IMR-90 (cell line): ENCODE data around the gene SLAMF7. TPM values are rescaled to one million over a fixed set of nuclear protein-coding genes. Genes with fewer than 3 reads are reported as not detected.

Source experiments
- ATAC-seq: fragments of 200-7000 bp; cut with Tn5 transposase; 2 replicates; pipeline ENCODE4 v1.9.1; 2020; ENCODE audit warnings: low read depth, mild to moderate bottlenecking, moderate library complexity
- BruUV-seq: library from RNA; stranded (reverse); fragments of 400-500 nt; replicated peaks from 2 replicates; lab custom pipeline; 2021; lab: Mats Ljungman, UMichigan
- CTCF ChIA-PET: fragments of 300-600 bp; formaldehyde crosslinking; extraction: SDS; loops from one replicate; lab custom pipeline; 2021; ENCODE audit warnings: antibody characterized with exemption; lab: Yijun Ruan, JAX
- POLR2A ChIA-PET: fragments of 300-600 bp; sonication (Branson Sonifier 250); formaldehyde crosslinking; loops from one replicate; lab custom pipeline; 2022; ENCODE audit warnings: antibody characterized with exemption; ENCODE audit not compliant: unreplicated experiment; lab: Charles Lee
- DNase-seq: peaks from one replicate; pipeline ENCODE4 v3.0.0; 2013
- H2AFZ ChIP-seq: replicated peaks from 2 replicates; pipeline ENCODE3; 2013; ENCODE audit warnings: low read length, mild to moderate bottlenecking; ENCODE audit not compliant: poor library complexity
- H2AK5ac ChIP-seq: 2 replicates; pipeline ENCODE4 v1.6.1; 2013; ENCODE audit warnings: low read depth, low read length, inconsistent platforms
- H2AK9ac ChIP-seq: replicated peaks from 2 replicates; pipeline ENCODE3; 2013; ENCODE audit warnings: mild to moderate bottlenecking, low read depth, low read length, moderate library complexity; ENCODE audit not compliant: poor library complexity
- H2BK120ac ChIP-seq: 2 replicates; pipeline ENCODE4 v1.6.1; 2013; ENCODE audit warnings: low read depth, low read length, inconsistent platforms
- H2BK15ac ChIP-seq: 3 replicates; pipeline ENCODE4 v1.6.1; 2013; ENCODE audit warnings: low read depth, low read length, inconsistent platforms
- H2BK20ac ChIP-seq: 2 replicates; pipeline ENCODE4 v1.6.1; 2013; ENCODE audit warnings: low read depth, mild to moderate bottlenecking, inconsistent platforms, low read length, moderate library complexity
- H2BK5ac ChIP-seq: 2 replicates; pipeline ENCODE4 v1.6.1; 2013; ENCODE audit warnings: mild to moderate bottlenecking, low read depth, low read length, inconsistent platforms; ENCODE audit not compliant: poor library complexity, severe bottlenecking
- H3K14ac ChIP-seq: replicated peaks from 2 replicates; pipeline ENCODE4 v1.6.1; 2013; ENCODE audit warnings: low read depth, low read length, inconsistent platforms
- H3K18ac ChIP-seq: 2 replicates; pipeline ENCODE4 v1.6.1; 2013; ENCODE audit warnings: low read depth, low read length, control low read depth
- H3K23ac ChIP-seq: 2 replicates; pipeline ENCODE4 v1.6.1; 2013; ENCODE audit warnings: low read depth, low read length, inconsistent platforms
- H3K27ac ChIP-seq: 2 replicates; pipeline ENCODE4 v1.5.1; 2013; ENCODE audit warnings: mild to moderate bottlenecking, control low read depth, low read length; ENCODE audit not compliant: insufficient read depth
- H3K27me3 ChIP-seq: 2 replicates; pipeline ENCODE4 v1.6.1; 2013; ENCODE audit warnings: low read length; ENCODE audit not compliant: control insufficient read depth, insufficient read depth
- H3K36me3 ChIP-seq: 2 replicates; pipeline ENCODE4 v1.6.1; 2013; ENCODE audit warnings: low read length, mixed read lengths; ENCODE audit not compliant: control insufficient read depth, insufficient read depth
- H3K4ac ChIP-seq: 2 replicates; pipeline ENCODE4 v1.6.1; 2013; ENCODE audit warnings: low read depth, low read length, inconsistent platforms
- H3K4me1 ChIP-seq: 2 replicates; pipeline ENCODE4 v1.6.1; 2013; ENCODE audit warnings: low read length, mixed read lengths; ENCODE audit not compliant: control insufficient read depth, insufficient read depth
- H3K4me2 ChIP-seq: 2 replicates; pipeline ENCODE4 v1.6.1; 2013; ENCODE audit warnings: low read depth, mild to moderate bottlenecking, control low read depth, low read length, moderate library complexity
- H3K4me3 ChIP-seq: 2 replicates; pipeline ENCODE4 v1.5.1; 2013; ENCODE audit warnings: low read depth, mild to moderate bottlenecking, control low read depth, low read length, moderate library complexity; ENCODE audit not compliant: insufficient read depth
- H3K56ac ChIP-seq: 2 replicates; pipeline ENCODE4 v1.6.1; 2013; ENCODE audit warnings: low read length, inconsistent platforms; ENCODE audit not compliant: insufficient read depth; ENCODE audit errors: extremely low read depth
- H3K79me1 ChIP-seq, 2 experiments: 2 replicates each; pipeline ENCODE4 v1.6.1; 2013; ENCODE audit warnings: low read length in 2 of 2, inconsistent platforms in 1 of 2, low read depth in 1 of 2
- H3K9ac ChIP-seq: 2 replicates; pipeline ENCODE4 v1.6.1; 2013; ENCODE audit warnings: low read depth, low read length, control low read depth
- H3K9me1 ChIP-seq: 2 replicates; pipeline ENCODE4 v1.6.1; 2013; ENCODE audit warnings: low read length, inconsistent platforms; ENCODE audit not compliant: insufficient read depth
- H3K9me3 ChIP-seq: 2 replicates; pipeline ENCODE4 v1.6.1; 2013; ENCODE audit warnings: low read length; ENCODE audit not compliant: control insufficient read depth, insufficient read depth
- H4K20me1 ChIP-seq: 2 replicates; pipeline ENCODE4 v1.6.1; 2013; ENCODE audit warnings: low read length, inconsistent platforms; ENCODE audit not compliant: insufficient read depth
- H4K5ac ChIP-seq: 2 replicates; pipeline ENCODE4 v1.6.1; 2013; ENCODE audit warnings: mild to moderate bottlenecking, low read depth, low read length, control low read depth
- H4K8ac ChIP-seq, 2 experiments: 2 replicates each; pipeline ENCODE4 v1.6.1; 2013; ENCODE audit warnings: low read depth in 2 of 2, low read length in 2 of 2, control low read depth in 1 of 2, inconsistent platforms in 1 of 2
- H4K91ac ChIP-seq: 2 replicates; pipeline ENCODE4 v1.6.1; 2013; ENCODE audit warnings: low read depth, low read length, inconsistent platforms; ENCODE audit not compliant: insufficient read depth
- RAD21 ChIP-seq: IDR thresholded peaks from 2 replicates; pipeline ENCODE4 v1.6.1; 2012; ENCODE audit warnings: low read length, improper control_type of control experiment
- RCOR1 ChIP-seq: IDR thresholded peaks from 2 replicates; pipeline ENCODE4 v1.6.1; 2012; ENCODE audit warnings: mild to moderate bottlenecking, low read length, improper control_type of control experiment; ENCODE audit not compliant: insufficient replicate concordance
- WGBS, 2 experiments: methylation state at CpG; one replicate each; pipeline versions ENCODE4 v1.1.5 to v1.1.7; 2013; ENCODE audit warnings: missing lambda C conversion rate in 2 of 2; ENCODE audit not compliant: insufficient read length in 1 of 2; ENCODE audit errors: extremely low coverage in 2 of 2; 5-methylcytosine and 5-hydroxymethylcytosine counted together
- dilution Hi-C: fragments of 300-500 bp; cut with HindIII; formaldehyde crosslinking; loops from one replicate; pipeline ENCODE4 v1.14.3; 2018; ENCODE audit warnings: low sequenced_read_pairs; ENCODE audit not compliant: unreplicated experiment
- in situ Hi-C: fragments of 300-500 bp; cut with MboI; formaldehyde crosslinking; loops from 3 replicates; pipeline ENCODE4 v1.14.3; 2019; ENCODE audit warnings: low sequenced_read_pairs, inconsistent platforms, mixed read lengths
- intact Hi-C: fragments of 100-400 bp; cut with micrococcal nuclease; formaldehyde crosslinking; loops from 2 replicates; pipeline ENCODE4 v1.10.0; 2022
- polyA plus RNA-seq, 3 experiments: library from polyadenylated mRNA; depleted of rRNA; stranded (reverse); fragments of >200 nt; gene quantifications; 2 replicates each; pipeline ENCODE4 v1.2.3, GENCODE V29; 2012; ENCODE audit warnings: low replicate concordance in 1 of 3
- total RNA-seq: library from RNA; depleted of rRNA; stranded (reverse); fragments of >200 nt; gene quantifications from 2 replicates; pipeline ENCODE4 v1.2.3, GENCODE V29; 2012

Gene SLAMF7
- total and polyA plus RNA-seq, 2 of the 4 experiments (the other 2 are of a cell fraction) = not detected

- Histone ChIP-seq H3K9me1 (no peaks in the 10 kb centered on the region), H2BK5ac (no peak overlapping the region), H3K27me3 (no peaks in the 10 kb centered on the region), H3K4me2 (no peak overlapping the region), H4K8ac (no peak overlapping the region), H4K20me1 (no peaks in the 10 kb centered on the region), H2BK120ac (no peak overlapping the region), H3K36me3 (no peaks in the 10 kb centered on the region), H3K14ac (no peak overlapping the region), H3K9me3 (no peaks in the 10 kb centered on the region), H3K4ac (no peak overlapping the region), H3K4me3 (no peak overlapping the region), H3K56ac (no peak overlapping the region), H4K5ac (no peak overlapping the region), H3K23ac (no peak overlapping the region), H3K27ac (no peak overlapping the region), H2AK9ac (no peak overlapping the region), H3K18ac (no peak overlapping the region), H2AFZ (no peak overlapping the region), H2BK15ac (no peak overlapping the region), H2AK5ac (no peak overlapping the region), H4K91ac (no peak overlapping the region), H3K79me1 (no peaks in the 10 kb centered on the region), H3K4me1 (no peaks in the 10 kb centered on the region), H3K9ac (no peak overlapping the region), H2BK20ac (no peak overlapping the region)
- ChIA-PET POLR2A (no interaction called here), CTCF (no interaction called here)
- BruUV-seq = no TSS peak
- TF ChIP-seq RCOR1 (no peak), RAD21 (no peak)
- dilution Hi-C loops (no loop called here), in situ Hi-C loops (no loop called here), intact Hi-C loops (no loop called here)
- ATAC-seq = no peak
- WGBS, 2 experiments = 67% methylated on average over 1 of the region's 5 CpGs; no CpG with 5 or more reads in 1 of the 2 experiments
- DNase-seq = no peak
These were observed 60.6 kb downstream of the SLAMF7 start for GRCh38 chr1:160799641-160800040.
